Left kidney (tissue), 8 donors: ENCODE measurements around the gene TTBK1. TPM values are rescaled to one million over a fixed set of nuclear protein-coding genes. Genes with fewer than 3 reads are reported as not detected.

Experiments
- DNase-seq: peaks from one replicate; pipeline ENCODE4 v3.0.0-alpha.2; 2013
- long read RNA-seq, 8 donors: transcript quantifications; one replicate each; lab custom pipeline, GENCODE V29; 2026
- polyA plus RNA-seq: library from polyadenylated mRNA; unstranded; fragments of 120-200 nt; gene quantifications from one replicate; pipeline ENCODE4 v1.2.1, GENCODE V29; 2013; ENCODE audit not compliant: insufficient read length

TTBK1 gene
- polyA plus RNA-seq = 0.37 TPM
- long read RNA-seq, donor 1 = 0 reads
- long read RNA-seq, donor 2 = 0 reads
- long read RNA-seq, donor 3 = 0 reads
- long read RNA-seq, donor 4 = 0 reads
- long read RNA-seq, donor 5 = 0 reads
- long read RNA-seq, donor 6 = 0 reads
- long read RNA-seq, donor 7 = 0 reads
- long read RNA-seq, donor 8 = 0 reads

DNA sequence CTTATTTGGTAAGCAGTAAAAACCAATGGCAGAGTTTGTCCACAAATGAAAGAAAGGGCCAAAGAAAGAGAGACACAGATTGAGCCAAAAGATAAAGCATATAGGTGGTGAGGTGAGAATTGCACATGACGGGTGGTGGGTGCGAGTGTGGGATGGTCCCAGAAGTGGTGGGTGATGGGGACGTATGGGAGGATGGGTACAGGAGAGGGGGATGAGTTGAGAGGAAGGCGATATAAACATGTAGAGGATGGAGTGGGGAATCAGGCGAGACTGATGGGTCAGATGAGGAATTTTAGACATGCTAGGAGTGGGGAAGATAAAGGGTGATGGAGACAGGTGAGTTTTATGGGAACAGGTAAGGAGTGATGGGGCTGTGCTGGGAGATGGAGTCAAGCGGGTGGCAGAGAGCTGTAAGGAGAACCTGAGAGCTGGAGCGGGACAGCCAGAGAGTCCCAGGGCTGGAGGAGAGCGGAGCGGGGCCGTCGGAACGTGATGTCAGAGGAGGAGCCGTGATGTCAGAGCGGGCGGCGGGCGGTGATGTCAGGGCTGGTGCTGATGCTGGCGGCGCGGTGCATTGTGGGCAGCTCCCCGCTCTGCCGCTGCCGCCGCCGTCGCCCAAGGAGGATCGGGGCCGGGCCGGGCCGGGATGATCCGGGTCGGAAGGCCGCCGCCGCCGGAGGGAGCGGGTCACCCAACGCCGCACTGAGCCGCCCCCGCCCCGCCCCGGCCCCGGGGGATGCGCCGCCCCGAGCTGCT, at the start of gene TTBK1:
TSS of gene TTBK1 (plus strand) at position 574 of the 756 bp plus-strand sequence. CDS start 3,180 bp downstream, outside the sequence.
- no peak for DNase-seq

DNA sequence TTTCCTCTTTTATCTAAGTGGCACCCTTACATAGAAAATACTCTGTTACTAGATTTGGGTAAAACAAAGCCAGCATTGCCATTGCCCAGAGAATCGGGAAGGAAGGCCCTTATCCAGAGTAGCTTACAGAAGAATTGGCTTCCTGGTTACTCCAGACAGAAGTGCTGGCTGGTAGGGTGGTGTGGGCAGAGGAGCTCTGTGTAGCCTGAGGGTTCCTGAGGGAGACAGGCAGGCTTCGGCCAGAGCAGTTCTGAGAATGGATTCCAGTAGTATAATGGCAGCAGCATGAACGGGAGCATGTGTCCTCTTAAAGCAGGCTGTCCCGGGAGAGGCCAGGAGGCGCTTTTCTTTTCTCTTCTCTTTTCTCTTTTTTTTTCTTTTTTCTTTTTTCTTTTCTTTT, 49.4 kb upstream of the TTBK1 start:
- DNase-seq = no peak

DNA sequence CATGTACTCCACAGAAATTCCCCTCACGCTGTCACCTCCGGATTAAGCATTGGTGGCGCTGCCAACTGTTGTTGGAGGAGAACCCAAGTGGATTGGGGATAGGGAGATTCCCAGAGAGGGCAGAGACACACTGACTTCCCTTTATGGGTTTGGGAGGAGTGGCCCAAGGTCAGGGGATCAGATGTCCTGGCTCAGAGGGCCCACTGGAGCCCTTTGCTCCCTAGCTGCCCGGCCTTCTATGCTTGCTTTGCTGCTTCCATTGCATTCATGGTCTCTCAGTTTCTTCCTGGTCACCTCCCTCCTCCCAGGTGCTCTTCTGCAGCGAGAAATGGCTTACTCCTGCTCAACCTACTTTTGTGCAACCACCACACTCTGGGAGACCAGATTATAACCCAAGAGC, 46.9 kb upstream of the TTBK1 start:
- no peak for DNase-seq

DNA sequence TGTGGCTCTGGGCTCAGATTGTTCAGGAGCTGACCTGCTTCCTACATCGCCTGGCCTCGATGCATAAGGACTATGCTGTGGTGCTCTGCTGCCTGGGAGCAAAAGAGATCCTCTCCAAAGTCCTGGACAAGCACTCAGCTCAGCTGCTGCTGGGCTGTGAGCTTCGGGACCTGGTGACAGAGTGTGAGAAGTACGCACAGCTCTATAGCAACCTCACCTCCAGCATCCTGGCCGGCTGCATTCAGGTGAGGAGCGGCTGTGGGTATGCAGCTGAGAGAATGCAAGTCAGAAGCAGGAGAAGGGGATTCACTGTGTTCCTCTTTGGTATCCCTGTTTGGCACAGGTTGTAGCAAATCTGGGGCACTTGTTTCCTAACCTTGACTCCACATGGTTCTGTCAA, 43.4 kb upstream of the TTBK1 start:
- no peak for DNase-seq

DNA sequence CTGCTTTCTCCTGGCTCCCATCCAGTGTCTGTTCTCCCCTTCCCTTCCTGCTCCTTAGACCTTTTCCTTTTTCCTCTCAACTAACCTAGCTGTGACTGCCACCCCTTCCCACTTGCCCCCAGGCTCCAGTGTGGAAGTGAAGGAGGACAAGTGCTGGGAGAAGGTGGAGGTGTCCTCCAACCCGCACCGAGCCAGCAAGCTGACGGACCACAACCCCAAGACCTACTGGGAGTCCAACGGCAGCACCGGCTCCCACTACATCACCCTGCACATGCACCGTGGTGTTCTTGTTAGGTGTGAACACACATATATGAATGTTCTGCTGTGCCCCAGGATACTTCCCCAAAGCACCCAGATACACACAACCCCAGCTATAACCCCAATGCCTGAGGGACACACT, 42.7 kb upstream of the TTBK1 start:
- no peak for DNase-seq

DNA sequence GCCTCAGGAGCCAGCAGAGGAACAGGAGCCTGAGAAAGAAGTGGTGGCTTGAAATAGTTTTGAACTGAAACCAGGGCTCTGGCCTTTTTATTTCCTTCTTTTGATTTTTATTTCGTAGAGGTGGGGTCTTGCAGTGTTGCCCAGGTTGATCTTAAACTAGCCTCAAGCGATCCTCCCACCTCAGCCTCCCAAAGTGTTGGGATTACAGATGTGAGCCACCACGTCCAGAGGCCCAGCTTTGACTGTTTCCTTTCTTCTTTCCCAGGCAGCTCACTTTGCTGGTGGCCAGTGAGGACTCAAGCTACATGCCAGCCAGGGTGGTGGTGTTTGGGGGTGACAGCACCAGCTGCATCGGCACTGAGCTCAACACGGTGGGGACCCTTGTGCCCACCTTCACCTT, 40.8 kb upstream of the TTBK1 start:
- no peak for DNase-seq

DNA sequence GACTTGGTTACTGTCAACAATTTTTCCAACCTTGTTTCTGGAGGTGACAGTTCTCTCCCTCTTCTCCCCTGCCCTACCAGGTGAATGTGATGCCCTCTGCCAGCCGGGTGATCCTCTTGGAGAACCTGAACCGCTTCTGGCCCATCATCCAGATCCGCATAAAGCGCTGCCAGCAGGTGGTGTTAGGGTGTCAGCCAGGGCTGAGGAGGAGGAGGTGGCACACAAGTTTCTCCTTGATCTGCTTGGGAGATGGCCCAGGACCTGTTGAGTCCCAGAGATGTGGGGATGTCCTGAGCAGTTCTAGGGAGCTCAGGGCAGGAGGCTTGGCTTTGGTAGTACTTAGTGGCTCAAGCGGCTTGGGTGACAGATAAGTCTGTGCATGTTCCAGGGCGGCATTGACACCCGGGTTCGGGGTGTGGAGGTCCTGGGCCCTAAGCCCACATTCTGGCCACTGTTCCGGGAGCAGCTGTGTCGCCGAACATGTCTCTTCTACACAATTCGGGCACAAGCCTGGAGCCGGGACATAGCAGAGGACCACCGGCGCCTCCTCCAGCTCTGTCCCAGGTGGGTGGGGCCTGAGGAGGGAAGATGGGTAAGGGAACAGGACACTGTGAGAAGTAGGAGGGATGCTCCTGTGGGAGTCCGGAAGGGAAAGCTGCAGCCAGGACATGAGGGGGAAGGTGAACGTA, 40.1 kb upstream of the TTBK1 start:
- no peak for DNase-seq

DNA sequence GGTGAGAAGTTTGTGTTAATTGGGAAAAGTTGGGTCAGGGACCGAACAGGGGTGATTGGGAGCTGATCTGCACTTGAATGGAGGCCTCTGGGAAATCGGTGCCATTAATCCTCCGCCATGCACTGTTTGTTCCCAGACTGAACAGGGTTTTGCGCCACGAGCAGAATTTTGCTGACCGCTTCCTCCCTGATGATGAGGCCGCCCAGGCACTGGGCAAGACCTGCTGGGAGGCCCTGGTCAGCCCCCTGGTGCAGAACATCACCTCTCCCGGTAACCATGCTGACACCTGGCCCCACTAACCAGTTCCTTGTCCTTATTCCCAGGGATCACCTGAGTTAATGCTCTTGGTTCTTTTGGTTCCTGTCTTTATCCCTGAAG, 39.6 kb upstream of the TTBK1 start:
- no peak for DNase-seq

DNA sequence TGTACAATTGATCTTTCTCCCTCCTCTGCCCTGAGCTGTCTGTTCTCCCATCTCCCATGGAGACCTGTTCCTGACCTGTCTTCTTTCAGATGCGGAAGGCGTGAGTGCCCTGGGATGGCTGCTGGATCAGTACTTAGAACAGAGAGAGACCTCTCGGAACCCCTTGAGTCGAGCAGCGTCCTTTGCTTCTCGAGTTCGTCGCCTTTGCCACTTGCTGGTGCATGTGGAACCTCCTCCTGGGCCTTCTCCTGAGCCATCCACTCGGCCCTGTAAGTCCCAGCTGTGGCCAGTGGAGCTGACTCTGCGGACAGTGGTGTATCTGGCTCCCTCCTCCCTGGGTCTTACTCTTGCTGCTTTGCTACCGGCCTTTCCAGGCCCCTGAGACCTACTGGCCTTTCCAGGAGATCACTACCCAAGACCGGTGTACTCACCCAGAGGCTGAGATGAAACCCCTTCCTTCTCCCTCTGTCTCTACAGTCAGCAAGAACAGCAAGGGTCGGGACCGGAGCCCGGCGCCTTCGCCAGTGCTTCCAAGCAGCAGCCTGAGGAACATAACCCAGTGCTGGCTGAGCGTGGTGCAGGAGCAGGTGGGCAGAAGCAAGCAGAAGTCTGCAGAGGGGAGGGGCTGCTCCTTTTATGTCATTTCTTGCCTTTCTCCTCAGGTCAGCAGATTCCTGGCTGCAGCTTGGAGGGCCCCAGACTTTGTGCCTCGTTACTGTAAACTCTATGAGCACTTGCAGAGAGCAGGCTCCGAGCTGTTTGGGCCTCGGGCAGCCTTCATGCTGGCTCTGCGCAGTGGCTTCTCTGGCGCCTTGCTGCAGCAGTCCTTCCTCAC, 38.8 kb upstream of the TTBK1 start:
- DNase-seq = no peak

DNA sequence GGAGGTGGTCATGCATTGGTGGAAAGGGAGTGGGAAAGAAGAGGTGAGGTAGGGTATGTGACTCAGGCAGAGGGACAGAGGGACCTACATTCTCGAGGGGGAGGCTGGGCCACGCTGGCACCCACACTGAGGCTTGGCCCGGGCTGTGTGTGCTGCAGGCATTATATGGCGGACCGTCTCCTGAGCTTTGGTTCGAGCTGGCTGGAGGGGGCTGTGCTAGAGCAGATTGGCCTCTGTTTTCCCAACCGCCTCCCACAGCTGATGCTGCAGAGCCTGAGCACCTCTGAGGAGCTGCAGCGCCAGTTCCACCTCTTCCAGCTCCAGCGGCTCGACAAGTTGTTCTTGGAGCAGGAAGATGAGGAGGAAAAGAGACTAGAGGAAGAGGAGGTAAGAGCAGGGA, 37.4 kb upstream of the TTBK1 start:
- DNase-seq = no peak

DNA sequence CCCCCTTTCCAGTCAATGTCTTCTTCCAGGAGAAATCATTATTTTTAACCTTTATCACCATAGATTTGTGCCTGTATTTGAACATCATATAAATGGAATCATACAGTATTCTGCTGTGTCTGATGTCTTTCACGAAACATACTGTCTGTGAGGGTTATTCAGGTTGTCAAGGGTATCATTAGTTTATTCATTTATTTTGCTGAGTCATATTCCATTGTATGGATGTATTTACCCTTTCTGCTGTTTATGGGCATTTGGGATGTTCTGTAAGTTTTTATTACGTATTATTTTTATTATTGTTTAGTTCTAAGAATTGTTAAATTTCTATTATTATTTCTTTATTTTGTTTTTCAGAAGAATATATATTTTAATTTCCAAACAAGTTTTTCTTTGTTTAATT, 36.0 kb upstream of the TTBK1 start:
- no peak for DNase-seq

DNA sequence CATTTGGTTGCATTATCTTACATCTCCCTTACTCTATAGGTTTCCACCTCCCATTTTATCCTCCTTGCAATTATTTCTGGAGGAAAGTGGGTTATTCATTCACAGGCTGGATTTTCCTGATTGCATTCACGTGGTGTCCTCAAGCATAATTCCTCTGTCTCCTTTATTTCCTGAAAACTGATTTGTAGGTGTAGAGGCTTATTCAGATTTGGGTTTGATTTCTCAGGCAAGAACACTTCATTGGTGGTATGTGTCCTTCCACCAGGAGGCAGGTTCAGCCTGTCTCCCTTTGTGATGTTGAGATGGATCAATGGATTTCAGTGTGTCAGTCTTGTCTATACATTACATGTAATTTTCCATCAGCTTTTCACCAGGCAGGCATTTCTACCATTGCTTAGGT, 31.3 kb upstream of the TTBK1 start:
- peak; percentile 11 for DNase-seq

DNA sequence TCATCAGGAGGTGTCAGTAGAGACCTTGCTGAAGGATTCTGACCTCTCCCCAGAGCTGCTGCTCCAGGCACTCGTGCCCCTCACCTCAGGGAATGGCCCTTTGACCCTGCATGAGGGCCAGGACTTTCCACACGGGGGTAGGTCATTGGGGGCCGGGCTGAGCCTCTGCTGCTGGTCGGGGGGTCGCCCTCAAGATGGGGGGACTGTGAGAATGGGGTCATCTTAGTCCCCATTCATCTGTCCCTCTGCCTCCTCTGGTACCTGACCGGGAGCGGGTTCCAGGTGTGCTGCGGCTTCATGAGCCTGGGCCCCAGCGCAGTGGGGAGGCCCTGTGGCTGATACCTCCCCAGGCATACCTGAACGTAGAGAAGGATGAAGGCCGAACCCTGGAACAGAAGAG, 29.9 kb upstream of the TTBK1 start:
- no peak for DNase-seq

DNA sequence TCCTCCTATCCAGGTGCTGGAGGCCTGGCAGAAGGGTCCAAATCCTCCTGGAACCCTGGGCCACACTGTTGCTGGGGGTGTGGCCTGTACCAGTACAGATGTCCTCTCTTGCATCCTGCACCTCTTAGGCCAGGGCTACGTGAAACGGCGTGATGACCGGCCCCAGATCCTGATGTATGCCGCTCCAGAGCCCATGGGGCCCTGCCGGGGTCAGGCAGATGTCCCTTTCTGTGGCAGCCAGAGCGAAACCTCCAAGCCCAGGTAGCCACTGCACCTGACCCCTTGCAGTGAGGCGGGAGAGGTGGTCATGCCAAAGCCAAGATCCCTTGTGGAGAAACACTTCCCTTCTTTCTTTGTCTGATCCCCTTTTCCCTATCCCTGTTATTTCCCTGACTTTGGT, 28.2 kb upstream of the TTBK1 start:
- no peak for DNase-seq

DNA sequence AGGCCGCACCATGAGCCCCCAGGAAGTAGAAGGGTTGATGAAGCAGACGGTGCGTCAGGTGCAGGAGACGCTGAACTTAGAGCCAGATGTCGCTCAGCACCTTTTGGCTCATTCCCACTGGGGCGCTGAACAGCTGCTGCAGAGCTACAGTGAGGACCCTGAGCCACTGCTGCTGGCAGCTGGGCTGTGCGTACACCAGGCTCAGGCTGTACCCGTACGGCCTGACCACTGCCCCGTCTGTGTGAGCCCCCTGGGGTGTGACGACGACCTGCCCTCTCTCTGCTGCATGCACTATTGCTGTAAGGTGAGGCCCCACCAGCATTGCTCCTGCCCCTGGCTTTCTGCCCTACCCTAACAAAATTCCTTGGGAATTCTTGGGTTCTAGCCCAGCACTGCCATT, 27.1 kb upstream of the TTBK1 start:
- DNase-seq = no peak

DNA sequence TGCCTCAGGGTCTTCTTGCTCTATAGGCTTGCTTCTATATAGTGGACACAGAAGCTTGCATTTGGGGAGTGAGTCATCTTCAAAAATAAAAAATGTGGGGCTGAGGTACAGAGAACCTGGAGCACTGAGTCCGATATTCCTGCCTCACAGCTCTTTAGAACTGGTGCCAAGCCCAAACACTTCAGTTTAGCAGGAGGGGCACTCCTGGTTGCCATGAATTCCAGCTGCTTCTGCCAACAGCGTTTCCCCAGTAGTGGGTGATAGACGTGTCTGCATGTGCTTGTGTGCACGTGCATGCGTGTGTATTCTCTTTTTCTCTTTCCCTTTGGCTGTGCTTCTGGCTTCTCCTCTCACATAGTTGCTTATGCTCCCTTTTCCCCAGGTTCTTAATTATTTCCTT, 25.9 kb upstream of the TTBK1 start:
- DNase-seq = no peak

DNA sequence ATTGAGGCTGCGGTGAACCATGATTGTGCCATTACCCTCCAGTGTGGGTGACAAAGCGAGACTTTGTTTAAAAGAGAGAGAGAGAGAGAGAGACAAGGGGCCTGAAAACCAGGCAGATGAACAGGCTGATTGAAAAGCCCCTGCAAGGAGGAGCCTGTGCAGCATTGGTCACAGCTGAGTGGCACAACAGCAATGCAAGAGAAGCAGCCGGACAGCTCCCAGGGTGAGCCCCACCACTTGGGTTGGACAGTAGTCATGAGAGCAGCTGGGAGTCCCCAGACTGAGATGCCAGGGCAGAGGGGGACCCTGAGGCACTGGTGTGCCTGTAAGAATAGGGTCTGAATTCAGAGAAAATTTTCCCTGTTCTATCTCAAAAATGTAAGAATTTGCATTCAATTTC, 24.2 kb upstream of the TTBK1 start:
- DNase-seq = no peak

DNA sequence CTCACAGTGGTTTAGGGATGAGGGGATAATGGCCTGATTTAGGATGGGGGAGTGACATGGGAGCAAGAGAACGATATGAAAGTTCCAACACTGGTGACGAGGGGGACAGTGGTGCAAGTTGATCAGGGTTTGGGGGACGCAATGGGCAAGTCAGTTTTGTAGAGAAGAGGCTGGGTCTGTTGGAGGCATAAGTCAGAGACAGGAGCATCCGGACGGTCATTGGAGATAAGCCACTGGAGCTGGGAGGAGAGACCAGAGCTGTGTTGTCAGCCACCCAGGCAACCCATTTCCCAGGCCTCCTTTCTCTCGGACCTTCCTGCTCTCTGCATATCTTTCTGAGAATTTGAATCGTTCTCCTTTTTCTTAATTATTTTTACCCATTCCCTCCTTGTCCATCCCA, 23.5 kb upstream of the TTBK1 start:
- DNase-seq = no peak

DNA sequence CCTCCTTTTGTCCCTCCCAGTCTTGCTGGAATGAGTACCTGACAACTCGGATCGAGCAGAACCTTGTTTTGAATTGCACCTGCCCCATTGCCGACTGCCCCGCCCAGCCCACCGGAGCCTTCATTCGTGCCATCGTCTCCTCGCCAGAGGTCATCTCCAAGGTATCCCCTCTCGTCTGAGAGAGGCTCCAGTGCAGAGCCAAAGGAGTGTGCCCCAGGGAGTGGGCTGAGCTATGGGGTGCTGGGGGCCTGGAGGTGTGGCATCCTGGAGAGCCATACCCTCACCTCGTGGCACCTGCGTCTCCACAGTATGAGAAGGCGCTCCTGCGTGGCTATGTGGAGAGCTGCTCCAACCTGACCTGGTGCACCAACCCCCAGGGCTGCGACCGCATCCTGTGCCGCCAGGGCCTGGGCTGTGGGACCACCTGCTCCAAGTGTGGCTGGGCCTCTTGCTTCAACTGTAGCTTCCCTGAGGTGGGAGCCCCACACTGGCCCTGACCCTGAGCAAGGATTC, 22.8 kb upstream of the TTBK1 start:
- DNase-seq = no peak

DNA sequence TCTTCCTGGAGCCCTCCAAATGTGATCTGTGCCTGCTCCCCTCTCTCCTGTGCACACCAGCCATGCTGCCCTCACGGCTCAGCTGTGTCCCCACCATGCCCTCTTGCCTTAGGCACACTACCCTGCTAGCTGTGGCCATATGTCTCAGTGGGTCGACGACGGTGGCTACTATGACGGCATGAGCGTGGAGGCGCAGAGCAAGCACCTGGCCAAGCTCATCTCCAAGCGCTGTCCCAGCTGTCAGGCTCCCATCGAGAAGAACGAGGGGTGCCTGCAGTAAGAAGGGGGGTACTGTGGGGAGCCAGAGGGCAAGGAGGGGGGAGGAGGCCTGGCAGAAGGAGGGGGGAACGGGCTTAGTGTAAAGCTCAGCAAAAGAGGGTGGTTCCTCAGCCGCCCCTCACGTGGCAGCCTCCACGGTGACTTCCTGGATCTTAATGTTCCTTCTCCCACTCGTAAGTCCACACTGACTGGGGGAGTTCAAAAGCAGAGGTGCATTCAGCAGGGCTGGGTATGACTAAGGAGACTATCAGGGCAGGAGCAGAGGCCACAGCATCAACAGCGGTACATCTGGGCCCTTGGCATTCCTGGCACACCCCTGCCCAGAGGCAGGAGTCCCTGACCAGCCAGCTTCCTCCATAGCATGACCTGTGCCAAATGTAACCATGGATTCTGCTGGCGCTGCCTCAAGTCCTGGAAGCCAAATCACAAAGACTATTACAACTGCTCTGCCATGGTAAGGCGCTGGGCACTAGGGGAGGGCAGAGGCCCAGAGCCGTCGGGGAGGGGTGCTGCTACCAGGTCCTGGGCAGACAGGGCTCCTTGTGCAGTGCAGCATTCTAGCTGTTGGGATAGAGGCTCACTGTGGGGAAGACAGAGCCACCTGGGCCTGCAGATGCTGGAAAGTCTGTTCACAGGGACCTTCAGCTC, 22.0 kb upstream of the TTBK1 start:
- no peak for DNase-seq

DNA sequence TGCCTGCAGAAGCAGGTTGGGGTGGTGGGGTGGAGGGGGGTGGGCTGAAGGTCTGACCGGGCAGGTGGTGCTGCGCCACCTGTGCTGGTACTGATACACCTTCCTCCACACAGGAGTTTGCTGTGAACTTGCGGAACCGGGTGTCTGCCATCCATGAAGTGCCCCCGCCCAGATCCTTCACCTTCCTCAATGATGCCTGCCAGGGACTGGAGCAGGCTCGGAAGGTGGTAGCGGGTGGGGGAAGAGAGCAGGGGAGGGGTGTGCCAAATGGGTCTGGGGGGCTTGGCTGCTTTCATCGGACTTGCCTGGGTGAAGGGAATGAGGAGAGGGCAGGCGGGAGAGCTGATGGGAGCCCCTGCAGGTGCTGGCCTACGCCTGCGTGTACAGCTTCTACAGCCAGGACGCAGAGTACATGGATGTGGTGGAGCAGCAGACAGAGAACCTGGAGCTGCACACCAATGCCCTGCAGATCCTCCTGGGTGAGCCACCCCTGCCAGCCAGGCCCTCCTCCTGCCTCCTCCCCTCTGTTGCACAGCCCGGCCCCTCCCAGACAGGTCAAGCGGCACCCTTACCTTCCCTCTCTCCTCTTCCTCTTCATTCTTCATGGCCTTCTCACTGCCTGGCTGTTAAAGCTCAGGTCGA, 20.7 kb upstream of the TTBK1 start:
- no peak for DNase-seq
